Fibroblast of lung (primary cell): ENCODE results near the gene TAF11L10. TPM values are rescaled to one million over a fixed set of nuclear protein-coding genes. Genes with fewer than 3 reads are reported as not detected.

ENCODE experiments used
- polyA plus RNA-seq, 2 donors: library from polyadenylated mRNA; depleted of rRNA in 1 of 2; stranded (reverse) in 1 of 2; unstranded in 1 of 2; fragments of >200 nt; gene quantifications; 2 replicates each; pipeline ENCODE4 v1.2.1, GENCODE V29; 2011 to 2012; ENCODE audit warnings: missing spikeins in 1 of 2
- total RNA-seq: library from RNA; depleted of rRNA; stranded (reverse); fragments of >200 nt; gene quantifications from 2 replicates; pipeline ENCODE4 v1.2.1, GENCODE V29; 2014

Gene TAF11L10
- total and polyA plus RNA-seq, 2 donors (not counting 1 experiment from before 2014, with no cell fraction given) = not detected

Other genes starting within 250 kb of the TAF11L10 start
- not detected in 2 replicates for gene TAF11L2, start 99.6 kb downstream of the TAF11L10 start, total RNA-seq
- gene TAF11L2, start 99.6 kb downstream of the TAF11L10 start, polyA plus RNA-seq = not detected in 2 replicates
- not detected in 2 replicates for gene TAF11L3, start 79.5 kb downstream of the TAF11L10 start, total RNA-seq
- gene TAF11L3, start 79.5 kb downstream of the TAF11L10 start, polyA plus RNA-seq = not detected in 2 replicates
- gene TAF11L4, start 76.0 kb downstream of the TAF11L10 start, total RNA-seq = not detected in 2 replicates
- gene TAF11L4, start 76.0 kb downstream of the TAF11L10 start, polyA plus RNA-seq = not detected in 2 replicates
- not detected in 2 replicates for gene TAF11L5, start 72.6 kb downstream of the TAF11L10 start, total RNA-seq
- not detected in 2 replicates for gene TAF11L5, start 72.6 kb downstream of the TAF11L10 start, polyA plus RNA-seq
- gene TAF11L6, start 69.2 kb downstream of the TAF11L10 start, total RNA-seq = not detected in 2 replicates
- gene TAF11L6, start 69.2 kb downstream of the TAF11L10 start, polyA plus RNA-seq = not detected in 2 replicates
- not detected in 2 replicates for gene TAF11L7, start 12.1 kb downstream of the TAF11L10 start, total RNA-seq
- not detected in 2 replicates for gene TAF11L7, start 12.1 kb downstream of the TAF11L10 start, polyA plus RNA-seq
- not detected in 2 replicates for gene TAF11L8, start 6.9 kb downstream of the TAF11L10 start, total RNA-seq
- not detected in 2 replicates for gene TAF11L8, start 6.9 kb downstream of the TAF11L10 start, polyA plus RNA-seq
- gene TAF11L9, start 3.4 kb downstream of the TAF11L10 start, total RNA-seq = not detected in 2 replicates
- gene TAF11L9, start 3.4 kb downstream of the TAF11L10 start, polyA plus RNA-seq = not detected in 2 replicates
- gene TAF11L11, start 6.4 kb upstream of the TAF11L10 start, total RNA-seq = not detected in 2 replicates
- gene TAF11L11, start 6.4 kb upstream of the TAF11L10 start, polyA plus RNA-seq = not detected in 2 replicates
- gene TAF11L12, start 12.6 kb upstream of the TAF11L10 start, total RNA-seq = not detected in 2 replicates
- not detected in 2 replicates for gene TAF11L12, start 12.6 kb upstream of the TAF11L10 start, polyA plus RNA-seq
- gene TAF11L13, start 34.3 kb upstream of the TAF11L10 start, total RNA-seq = not detected in 2 replicates
- gene TAF11L13, start 34.3 kb upstream of the TAF11L10 start, polyA plus RNA-seq = not detected in 2 replicates
- gene TAF11L14, start 36.6 kb upstream of the TAF11L10 start, total RNA-seq = not detected in 2 replicates
- not detected in 2 replicates for gene TAF11L14, start 36.6 kb upstream of the TAF11L10 start, polyA plus RNA-seq